ENCODE measurements around the gene CHST8. TPM values are rescaled to one million over a fixed set of nuclear protein-coding genes. Genes with fewer than 3 reads are reported as not detected.

The CHST8 gene
- total RNA-seq, 1 donor from 2014 or later: not detected

- no peak overlapping the region for H3K27ac Mint-ChIP-seq (ENCODE audit: unreplicated experiment)
- H3K4me3 Mint-ChIP-seq (ENCODE audit: unreplicated experiment): no peak overlapping the region
- H3K9me3 Mint-ChIP-seq (ENCODE audit: unreplicated experiment): no peaks in the 10 kb centered on the region
- Histone ChIP-seq H3K4me2 (ENCODE audit: low read length) (no peak overlapping the region), H3K4me3 (ENCODE audit: insufficient read depth, low read depth, low read length) (no peak overlapping the region), H4K20me1 (ENCODE audit: insufficient read depth, low read length) (no peaks in the 10 kb centered on the region), H3K27me3 (ENCODE audit: insufficient read depth, low read length) (no peaks in the 10 kb centered on the region), H3K9ac (ENCODE audit: low read length) (no peak overlapping the region), H3K4me1 (ENCODE audit: insufficient read depth, low read length) (no peaks in the 10 kb centered on the region), H2AFZ (ENCODE audit: low read depth, low read length) (no peak overlapping the region), H3K79me2 (ENCODE audit: insufficient read depth, low read length) (no peaks in the 10 kb centered on the region), H3K36me3 (ENCODE audit: insufficient read depth, low read length) (no peaks in the 10 kb centered on the region), H3K27ac (ENCODE audit: low read depth, low read length) (no peak overlapping the region), H3K9me3 (ENCODE audit: insufficient read depth, low read depth, low read length) (no peaks in the 10 kb centered on the region)
- H3K27me3 Mint-ChIP-seq (ENCODE audit: low read depth, unreplicated experiment): peaks cover 38% of the 10 kb centered on the region
- FAIRE-seq (no peak), DNase-seq (ENCODE audit: low read depth) (no peak)
- no peak for TF ChIP-seq CTCF (IDR thresholded peaks at IDR 0.05; ENCODE audit: insufficient read depth, low read depth, low read length)
- TF ChIP-seq EZH2 (IDR thresholded peaks at IDR 0.05; ENCODE audit: insufficient read depth, low read length): no peak
- H3K4me1 Mint-ChIP-seq (ENCODE audit: low read depth, unreplicated experiment): no peaks in the 10 kb centered on the region
- H3K36me3 Mint-ChIP-seq (ENCODE audit: low read depth, unreplicated experiment): no peaks in the 10 kb centered on the region
Observed at GRCh38 chr19:33641956-33642498, 20.3 kb downstream of the CHST8 start.

GRCh38 chr19:33644284-33644836 lies 22.6 kb downstream of the CHST8 start:
- Mint-ChIP-seq H3K4me1 (ENCODE audit: low read depth, unreplicated experiment) (no peaks in the 10 kb centered on the region), H3K9me3 (ENCODE audit: unreplicated experiment) (no peaks in the 10 kb centered on the region), H3K27ac (ENCODE audit: unreplicated experiment) (no peak overlapping the region), H3K27me3 (ENCODE audit: low read depth, unreplicated experiment) (peaks cover 26% of the 10 kb centered on the region), H3K4me3 (ENCODE audit: unreplicated experiment) (no peak overlapping the region), H3K36me3 (ENCODE audit: low read depth, unreplicated experiment) (no peaks in the 10 kb centered on the region)
- TF ChIP-seq CTCF (IDR thresholded peaks at IDR 0.05; ENCODE audit: insufficient read depth, low read depth, low read length): no peak
- TF ChIP-seq EZH2 (IDR thresholded peaks at IDR 0.05; ENCODE audit: insufficient read depth, low read length): no peak
- no peak overlapping the region for H3K9ac ChIP-seq (ENCODE audit: low read length)
- DNase-seq (ENCODE audit: low read depth): no peak
- no peak overlapping the region for H3K4me3 ChIP-seq (ENCODE audit: insufficient read depth, low read depth, low read length)
- H4K20me1 ChIP-seq (ENCODE audit: insufficient read depth, low read length): no peaks in the 10 kb centered on the region
- H3K4me2 ChIP-seq (ENCODE audit: low read length): no peak overlapping the region
- H3K9me3 ChIP-seq (ENCODE audit: insufficient read depth, low read depth, low read length): no peaks in the 10 kb centered on the region
- no peak for FAIRE-seq
- H3K79me2 ChIP-seq (ENCODE audit: insufficient read depth, low read length): no peaks in the 10 kb centered on the region
- no peaks in the 10 kb centered on the region for H3K27me3 ChIP-seq (ENCODE audit: insufficient read depth, low read length)
- H2AFZ ChIP-seq (ENCODE audit: low read depth, low read length): no peak overlapping the region
- no peaks in the 10 kb centered on the region for H3K36me3 ChIP-seq (ENCODE audit: insufficient read depth, low read length)
- H3K27ac ChIP-seq (ENCODE audit: low read depth, low read length): no peak overlapping the region
- no peaks in the 10 kb centered on the region for H3K4me1 ChIP-seq (ENCODE audit: insufficient read depth, low read length)

GRCh38 chr19:33646306-33646705 lies 24.6 kb downstream of the CHST8 start:
- no peaks in the 10 kb centered on the region for H3K36me3 Mint-ChIP-seq (ENCODE audit: low read depth, unreplicated experiment)
- no peak overlapping the region for H3K27ac Mint-ChIP-seq (ENCODE audit: unreplicated experiment)

More at GRCh38 chr19:33646306-33646705, 24.6 kb downstream of the CHST8 start:
- H3K27me3 Mint-ChIP-seq (ENCODE audit: low read depth, unreplicated experiment): peaks cover 9% of the 10 kb centered on the region
- H3K4me1 ChIP-seq (ENCODE audit: insufficient read depth, low read length): no peaks in the 10 kb centered on the region
- H3K4me3 Mint-ChIP-seq (ENCODE audit: unreplicated experiment): no peak overlapping the region
- no peaks in the 10 kb centered on the region for H3K36me3 ChIP-seq (ENCODE audit: insufficient read depth, low read length)
- H3K27me3 ChIP-seq (ENCODE audit: insufficient read depth, low read length): no peaks in the 10 kb centered on the region
- H3K4me2 ChIP-seq (ENCODE audit: low read length): no peak overlapping the region
- H3K9me3 ChIP-seq (ENCODE audit: insufficient read depth, low read depth, low read length): no peaks in the 10 kb centered on the region
- FAIRE-seq (no peak), DNase-seq (ENCODE audit: low read depth) (no peak)
- no peak overlapping the region for H3K9ac ChIP-seq (ENCODE audit: low read length)
- TF ChIP-seq CTCF (IDR thresholded peaks at IDR 0.05; ENCODE audit: insufficient read depth, low read depth, low read length) (no peak), EZH2 (IDR thresholded peaks at IDR 0.05; ENCODE audit: insufficient read depth, low read length) (no peak)
- H3K4me1 Mint-ChIP-seq (ENCODE audit: low read depth, unreplicated experiment): no peaks in the 10 kb centered on the region
- H2AFZ ChIP-seq (ENCODE audit: low read depth, low read length): no peak overlapping the region
- H3K27ac ChIP-seq (ENCODE audit: low read depth, low read length): no peak overlapping the region
- H4K20me1 ChIP-seq (ENCODE audit: insufficient read depth, low read length): no peaks in the 10 kb centered on the region
- no peaks in the 10 kb centered on the region for H3K79me2 ChIP-seq (ENCODE audit: insufficient read depth, low read length)
- H3K4me3 ChIP-seq (ENCODE audit: insufficient read depth, low read depth, low read length): no peak overlapping the region
- no peaks in the 10 kb centered on the region for H3K9me3 Mint-ChIP-seq (ENCODE audit: unreplicated experiment)
